OCI-LY1 (cell line): ENCODE data around the gene NFKBIZ.

Source experiments
- H2AFZ ChIP-seq: fragments of 200-600 bp; sonication (generic), shearing (Covaris generic); 2 replicates; pipeline ENCODE4 v1.6.0; 2014; ENCODE audit warnings: antibody characterized with exemption, mild to moderate bottlenecking, low read length
- H3F3A ChIP-seq: fragments of 200-600 bp; sonication (generic), shearing (Covaris generic); 2 replicates; pipeline ENCODE4 v1.6.0; 2014; ENCODE audit warnings: mild to moderate bottlenecking, antibody characterized with exemption, low read length, moderate library complexity; ENCODE audit not compliant: insufficient read depth
- H3K27ac ChIP-seq: fragments of 200-600 bp; sonication (generic); 2 replicates; pipeline ENCODE4 v1.5.1; 2014; ENCODE audit warnings: low read length, mixed run types, mild to moderate bottlenecking, low read depth; ENCODE audit not compliant: poor library complexity, severe bottlenecking
- H3K27me3 ChIP-seq: fragments of 200-600 bp; sonication (generic); 2 replicates; pipeline ENCODE4 v1.6.0; 2014; ENCODE audit warnings: antibody characterized with exemption, mild to moderate bottlenecking, low read length, moderate library complexity; ENCODE audit not compliant: insufficient read depth
- H3K36me3 ChIP-seq: fragments of 200-600 bp; sonication (generic); 2 replicates; pipeline ENCODE4 v1.6.1; 2014; ENCODE audit warnings: mild to moderate bottlenecking, antibody characterized with exemption, low read length, moderate library complexity, mixed read lengths; ENCODE audit not compliant: insufficient read depth
- H3K4me1 ChIP-seq: fragments of 200-600 bp; sonication (generic); 2 replicates; pipeline ENCODE4 v1.5.1; 2014; ENCODE audit warnings: mild to moderate bottlenecking, low read length, moderate library complexity; ENCODE audit not compliant: insufficient read depth, severe bottlenecking
- H3K4me2 ChIP-seq: fragments of 200-600 bp; sonication (generic), shearing (Covaris generic); 2 replicates; pipeline ENCODE4 v1.6.1; 2014; ENCODE audit warnings: low read length
- H3K4me3 ChIP-seq: fragments of 200-600 bp; sonication (generic); 2 replicates; pipeline ENCODE4 v1.5.1; 2014; ENCODE audit warnings: low read length, low read depth, mild to moderate bottlenecking, mixed read lengths; ENCODE audit not compliant: poor library complexity, severe bottlenecking
- H3K79me2 ChIP-seq: fragments of 200-600 bp; shearing (Covaris generic); 2 replicates; pipeline ENCODE4 v1.6.1; 2016; ENCODE audit warnings: mixed run types, low read length, mixed read lengths; ENCODE audit not compliant: insufficient read depth
- H3K9ac ChIP-seq: fragments of 200-600 bp; sonication (generic), shearing (Covaris generic); 2 replicates; pipeline ENCODE4 v1.6.1; 2014; ENCODE audit warnings: mild to moderate bottlenecking, low read length, mixed read lengths
- H3K9me2 ChIP-seq: fragments of 200-600 bp; sonication (generic), shearing (Covaris generic); 2 replicates; pipeline ENCODE4 v1.6.1; 2014; ENCODE audit warnings: low read depth, mild to moderate bottlenecking, low read length, mixed read lengths
- H3K9me3 ChIP-seq: fragments of 200-600 bp; shearing (Covaris generic); 2 replicates; pipeline ENCODE4 v1.6.1; 2014; ENCODE audit warnings: low read length, mixed read lengths
- H4K20me1 ChIP-seq: fragments of 200-600 bp; sonication (generic), shearing (Covaris generic); 2 replicates; pipeline ENCODE4 v1.6.0; 2016; ENCODE audit warnings: mild to moderate bottlenecking, low read length; ENCODE audit not compliant: insufficient read depth
- CTCF ChIP-seq: fragments of 200-600 bp; sonication (generic), shearing (Covaris generic); IDR thresholded peaks from 2 replicates; pipeline ENCODE4 v1.5.1; 2017; ENCODE audit warnings: mild to moderate bottlenecking, antibody characterized with exemption, low read length, moderate library complexity, mixed read lengths
- EZH2 ChIP-seq: fragments of 200-600 bp; sonication (generic), shearing (Covaris generic); IDR thresholded peaks from 2 replicates; pipeline ENCODE4 v1.8.0; 2017; ENCODE audit warnings: borderline replicate concordance, mixed run types, mild to moderate bottlenecking, antibody characterized with exemption, low read length, moderate library complexity, mixed read lengths

NFKBIZ gene

GRCh38 chr3:101828276-101828675, 21.0 kb upstream of the NFKBIZ start:
- H3K36me3 ChIP-seq = peaks cover 16% of the 10 kb centered on the region
- H3K27ac ChIP-seq = peak overlapping the region; percentile 88
- TF ChIP-seq EZH2 = no peak
- TF ChIP-seq CTCF = no peak
- peak overlapping the region; percentile 72 for H3K4me3 ChIP-seq
- H3K9ac ChIP-seq = peak overlapping the region; percentile 80
- H3K79me2 ChIP-seq = peaks cover 14% of the 10 kb centered on the region; the same call in 1 of the 2 replicates
- H3K4me2 ChIP-seq = peak overlapping the region; percentile 72
- no peaks in the 10 kb centered on the region for H3K9me3 ChIP-seq
- no peaks in the 10 kb centered on the region for H3K9me2 ChIP-seq
- H3K27me3 ChIP-seq = no peaks in the 10 kb centered on the region
- no peaks in the 10 kb centered on the region for H4K20me1 ChIP-seq
- H3F3A ChIP-seq = 0 out of 2 replicates have a peak, but pooled peaks cover 3% of the 10 kb centered on the region
- H2AFZ ChIP-seq = no peak overlapping the region
- peaks cover 52% of the 10 kb centered on the region for H3K4me1 ChIP-seq

DNA sequence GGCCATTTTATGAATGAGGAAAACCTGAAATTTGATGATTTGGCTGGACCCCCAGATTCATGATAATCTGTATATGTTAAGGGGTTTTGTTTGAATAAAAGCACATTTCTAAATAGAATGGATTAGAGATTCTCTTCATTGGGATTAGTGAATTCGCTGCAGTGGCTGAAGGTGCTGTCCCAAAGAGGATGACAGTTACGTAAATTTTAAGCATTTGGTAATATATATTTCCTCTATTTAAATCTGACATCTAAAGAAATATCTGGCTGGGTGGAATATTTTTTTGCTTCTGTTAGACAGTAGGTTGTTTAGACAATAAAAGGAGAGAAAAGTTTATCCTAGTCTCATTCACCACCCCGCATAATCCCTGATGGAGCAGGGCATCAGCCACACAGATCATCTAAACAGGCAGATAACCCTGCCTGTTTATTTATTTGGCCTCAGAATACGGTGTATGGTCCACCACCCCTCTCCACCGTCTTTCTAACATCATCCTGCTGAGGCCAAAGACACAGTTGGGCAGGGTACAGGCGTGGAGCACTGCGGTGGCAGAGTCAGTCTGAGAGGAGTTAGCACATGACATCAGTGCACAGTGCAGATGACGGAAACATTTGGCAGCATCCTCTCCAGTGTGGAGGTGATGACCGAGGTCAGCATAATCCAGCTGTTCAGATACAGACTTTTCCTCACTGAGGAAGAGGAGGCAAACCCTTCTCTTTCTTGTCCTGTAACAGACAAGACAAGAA, 20.4 kb upstream of the NFKBIZ start:
- H3K36me3 ChIP-seq = peaks cover 22% of the 10 kb centered on the region
- H3K9ac ChIP-seq = peak overlapping the region; percentile 80
- no peaks in the 10 kb centered on the region for H3K9me2 ChIP-seq
- H2AFZ ChIP-seq = no peak overlapping the region
- H3F3A ChIP-seq = 0 out of 2 replicates have a peak, but pooled peaks cover 3% of the 10 kb centered on the region
- peaks cover 14% of the 10 kb centered on the region; the same call in 1 of the 2 replicates for H3K79me2 ChIP-seq
- no peaks in the 10 kb centered on the region for H4K20me1 ChIP-seq
- H3K4me3 ChIP-seq = peak overlapping the region; percentile 72
- peaks cover 52% of the 10 kb centered on the region for H3K4me1 ChIP-seq
- H3K4me2 ChIP-seq = peak overlapping the region; percentile 72
- no peak for TF ChIP-seq CTCF
- TF ChIP-seq EZH2 = no peak
- peak overlapping the region; percentile 88 for H3K27ac ChIP-seq
- no peaks in the 10 kb centered on the region for H3K27me3 ChIP-seq
- no peaks in the 10 kb centered on the region for H3K9me3 ChIP-seq

DNA sequence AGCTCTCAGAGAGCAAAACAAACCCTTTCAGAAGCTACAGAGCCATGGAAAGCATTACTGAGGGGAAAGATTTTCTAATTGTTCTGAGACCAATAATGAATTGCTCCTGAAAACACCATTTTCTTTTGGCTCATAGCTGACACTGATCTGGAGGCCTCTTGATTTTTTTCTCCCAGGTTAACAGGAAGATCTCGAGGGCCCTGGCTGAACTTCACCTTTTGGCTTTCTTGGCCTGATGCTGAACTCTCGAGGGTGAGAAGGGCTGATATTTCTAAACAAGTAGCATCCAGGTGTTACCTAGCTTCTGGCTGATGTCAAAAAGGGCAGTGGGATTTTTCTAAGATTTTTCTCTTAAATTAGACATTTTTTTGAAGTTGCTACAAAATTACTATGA, 19.9 kb upstream of the NFKBIZ start:
- Histone ChIP-seq H3F3A (0 out of 2 replicates have a peak, but pooled peaks cover 3% of the 10 kb centered on the region), H3K4me2 (peak overlapping the region; percentile 72), H3K36me3 (peaks cover 23% of the 10 kb centered on the region), H3K4me1 (peaks cover 52% of the 10 kb centered on the region), H3K4me3 (peak overlapping the region; percentile 72), H3K79me2 (peaks cover 14% of the 10 kb centered on the region; the same call in 1 of the 2 replicates), H3K9me3 (no peaks in the 10 kb centered on the region), H3K27me3 (no peaks in the 10 kb centered on the region), H2AFZ (no peak overlapping the region), H3K9me2 (no peaks in the 10 kb centered on the region), H3K9ac (peak overlapping the region; percentile 80), H3K27ac (peak overlapping the region; percentile 88), H4K20me1 (no peaks in the 10 kb centered on the region)
- no peak for TF ChIP-seq CTCF
- no peak for TF ChIP-seq EZH2
